Central memory CD8-positive, alpha-beta T cell (primary cell): ENCODE results near the gene POLR3B.

Source experiments
- ATAC-seq: fragments of 150-1000 bp; cut with Tn5 transposase; replicated peaks from 2 replicates; pipeline ENCODE4 v1.10.0; 2022; ENCODE audit warnings: mild to moderate bottlenecking, moderate FRiP score, moderate number of reproducible peaks; ENCODE audit not compliant: poor library complexity, severe bottlenecking; ENCODE audit errors: extremely low read depth
- DNase-seq, 2 donors: peaks; one replicate each; pipeline ENCODE4 v3.0.0; 2021; ENCODE audit warnings: low spot score in 2 of 2
- H3K27ac Mint-ChIP-seq: one replicate; pipeline ENCODE4 v1.8.0; 2022; ENCODE audit warnings: low read depth, mild to moderate bottlenecking, moderate library complexity, mixed read lengths
- H3K27me3 Mint-ChIP-seq: one replicate; pipeline ENCODE4 v1.8.0; 2022; ENCODE audit warnings: mixed read lengths
- H3K36me3 Mint-ChIP-seq: one replicate; pipeline ENCODE4 v1.8.0; 2022; ENCODE audit warnings: mild to moderate bottlenecking, moderate library complexity, mixed read lengths; ENCODE audit not compliant: insufficient read depth
- H3K4me1 Mint-ChIP-seq: one replicate; pipeline ENCODE4 v1.8.0; 2022; ENCODE audit warnings: mixed read lengths
- H3K4me3 Mint-ChIP-seq: one replicate; pipeline ENCODE4 v1.8.0; 2022; ENCODE audit warnings: mild to moderate bottlenecking, moderate library complexity, mixed read lengths
- H3K9me3 Mint-ChIP-seq: one replicate; pipeline ENCODE4 v1.8.0; 2022; ENCODE audit warnings: mixed read lengths

POLR3B gene

GRCh38 chr12:106498056-106498455, 140.5 kb downstream of the POLR3B start:
- Mint-ChIP-seq H3K4me1 (no peaks in the 10 kb centered on the region), H3K36me3 (peaks cover 14% of the 10 kb centered on the region), H3K4me3 (no peak overlapping the region), H3K27me3 (no peaks in the 10 kb centered on the region), H3K9me3 (no peaks in the 10 kb centered on the region), H3K27ac (no peak overlapping the region)
- DNase-seq (no peak), ATAC-seq (no peak)

GRCh38 chr12:106499628-106500027, 142.1 kb downstream of the POLR3B start:
- Mint-ChIP-seq H3K4me3 (no peak overlapping the region), H3K27me3 (no peaks in the 10 kb centered on the region), H3K27ac (no peak overlapping the region)

DNA sequence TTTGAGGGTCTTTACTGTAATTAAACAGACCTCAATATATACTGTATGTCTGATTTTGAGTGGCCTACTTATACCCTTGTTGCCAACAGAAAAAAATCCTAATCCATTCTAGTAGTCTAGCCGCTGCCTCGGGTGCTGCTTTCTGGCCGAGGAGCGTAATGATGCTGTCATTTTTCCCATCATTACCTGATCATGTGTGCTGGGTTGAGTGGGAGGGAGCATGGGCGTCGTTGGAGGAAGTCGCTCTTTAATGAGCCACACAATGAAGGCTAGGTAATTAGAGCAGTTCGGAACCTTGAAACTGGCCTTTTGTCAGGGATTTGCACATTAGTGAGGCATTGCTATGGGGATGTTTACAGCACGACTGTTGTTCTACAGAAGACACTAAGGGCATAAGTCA, 149.1 kb downstream of the POLR3B start:
- Mint-ChIP-seq H3K4me3 (no peak overlapping the region), H3K4me1 (no peaks in the 10 kb centered on the region), H3K27me3 (no peaks in the 10 kb centered on the region), H3K27ac (no peak overlapping the region), H3K36me3 (peaks cover 18% of the 10 kb centered on the region), H3K9me3 (no peaks in the 10 kb centered on the region)
- no peak for ATAC-seq
- DNase-seq: no peak

More at GRCh38 chr12:106499628-106500027, 142.1 kb downstream of the POLR3B start:
- no peaks in the 10 kb centered on the region for H3K9me3 Mint-ChIP-seq
- H3K4me1 Mint-ChIP-seq: no peaks in the 10 kb centered on the region
- peaks cover 16% of the 10 kb centered on the region for H3K36me3 Mint-ChIP-seq
- no peak for ATAC-seq
- DNase-seq: no peak

DNA sequence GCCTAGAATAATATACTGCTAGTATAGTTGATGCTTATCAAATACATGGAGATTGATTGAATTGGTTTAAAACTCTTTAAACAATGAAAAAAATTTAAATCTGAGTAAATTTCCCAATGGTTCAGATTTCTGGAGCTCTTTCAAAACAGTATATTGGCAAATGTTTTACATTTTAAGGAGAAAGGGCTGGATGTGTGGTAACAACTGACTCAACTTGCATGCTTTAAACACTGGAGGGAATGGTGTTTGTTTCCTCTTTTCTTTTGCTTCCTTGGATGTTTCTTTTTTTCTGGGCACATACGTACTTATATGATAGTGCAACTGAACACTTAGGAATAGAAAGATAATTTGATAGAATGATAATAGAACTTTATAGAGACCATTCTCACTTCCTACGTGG, 151.4 kb downstream of the POLR3B start:
- ATAC-seq (no peak), DNase-seq (no peak)
- Mint-ChIP-seq H3K4me1 (no peaks in the 10 kb centered on the region), H3K9me3 (no peaks in the 10 kb centered on the region), H3K4me3 (no peak overlapping the region), H3K27me3 (no peaks in the 10 kb centered on the region), H3K36me3 (peaks cover 11% of the 10 kb centered on the region), H3K27ac (no peak overlapping the region)

GRCh38 chr12:106511365-106511764, 153.8 kb downstream of the POLR3B start:
- Mint-ChIP-seq H3K36me3 (peaks cover 9% of the 10 kb centered on the region), H3K27ac (no peak overlapping the region), H3K9me3 (no peaks in the 10 kb centered on the region), H3K4me1 (no peaks in the 10 kb centered on the region), H3K4me3 (no peak overlapping the region), H3K27me3 (no peaks in the 10 kb centered on the region)
- no peak for DNase-seq
- ATAC-seq: no peak

GRCh38 chr12:106517314-106517713, 159.8 kb downstream of the POLR3B start:
- no peak overlapping the region for H3K27ac Mint-ChIP-seq
- no peak for ATAC-seq
- H3K9me3 Mint-ChIP-seq: no peaks in the 10 kb centered on the region
- no peak overlapping the region for H3K4me3 Mint-ChIP-seq
- H3K36me3 Mint-ChIP-seq: no peaks in the 10 kb centered on the region
- no peak for DNase-seq
- H3K4me1 Mint-ChIP-seq: no peaks in the 10 kb centered on the region
- peaks cover 24% of the 10 kb centered on the region for H3K27me3 Mint-ChIP-seq

- no peaks in the 10 kb centered on the region for H3K36me3 Mint-ChIP-seq
- no peaks in the 10 kb centered on the region for H3K4me1 Mint-ChIP-seq
- DNase-seq (no peak), ATAC-seq (no peak)
- no peaks in the 10 kb centered on the region for H3K9me3 Mint-ChIP-seq
- H3K27me3 Mint-ChIP-seq: peaks cover 42% of the 10 kb centered on the region
- H3K4me3 Mint-ChIP-seq: no peak overlapping the region
- no peak overlapping the region for H3K27ac Mint-ChIP-seq
Measured at GRCh38 chr12:106519607-106520021, 162.1 kb downstream of the POLR3B start.

DNA sequence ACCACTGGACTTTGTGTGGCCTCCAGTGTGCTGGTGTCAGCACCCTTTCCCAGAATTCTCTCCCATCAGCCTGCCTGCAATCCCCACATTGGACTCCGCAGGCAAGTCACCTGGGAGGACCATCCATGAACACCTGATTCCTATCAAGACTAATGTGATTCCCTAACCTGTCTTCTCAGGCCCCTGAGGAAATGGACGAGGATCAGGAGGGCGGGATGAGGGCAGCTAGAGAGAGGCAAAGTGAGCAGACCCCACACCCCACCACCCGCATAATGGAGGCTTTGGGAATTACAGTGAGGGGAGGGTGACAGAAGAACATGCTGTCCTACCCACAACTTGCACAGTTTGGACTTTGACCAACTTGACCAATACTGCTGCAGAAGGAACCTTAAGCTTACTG, 164.4 kb downstream of the POLR3B start:
- no peaks in the 10 kb centered on the region for H3K9me3 Mint-ChIP-seq
- H3K4me1 Mint-ChIP-seq: no peaks in the 10 kb centered on the region
- no peak overlapping the region for H3K27ac Mint-ChIP-seq
- H3K36me3 Mint-ChIP-seq: no peaks in the 10 kb centered on the region
- no peak overlapping the region for H3K4me3 Mint-ChIP-seq
- DNase-seq (no peak), ATAC-seq (no peak)
- peaks cover 49% of the 10 kb centered on the region for H3K27me3 Mint-ChIP-seq

- no peaks in the 10 kb centered on the region for H3K9me3 Mint-ChIP-seq
- DNase-seq (no peak), ATAC-seq (no peak)
- H3K27ac Mint-ChIP-seq: no peak overlapping the region
- H3K36me3 Mint-ChIP-seq: no peaks in the 10 kb centered on the region
- H3K4me3 Mint-ChIP-seq: no peak overlapping the region
- H3K27me3 Mint-ChIP-seq: peaks cover 49% of the 10 kb centered on the region
- no peaks in the 10 kb centered on the region for H3K4me1 Mint-ChIP-seq
Measured at GRCh38 chr12:106522708-106523107, 165.2 kb downstream of the POLR3B start.

- H3K27me3 Mint-ChIP-seq: peaks cover 40% of the 10 kb centered on the region
- no peak overlapping the region for H3K27ac Mint-ChIP-seq
- ATAC-seq (no peak), DNase-seq (no peak)
- no peaks in the 10 kb centered on the region for H3K4me1 Mint-ChIP-seq
- no peaks in the 10 kb centered on the region for H3K9me3 Mint-ChIP-seq
- no peak overlapping the region for H3K4me3 Mint-ChIP-seq
- no peaks in the 10 kb centered on the region for H3K36me3 Mint-ChIP-seq
Measured at GRCh38 chr12:106527356-106527755, 169.8 kb downstream of the POLR3B start.

DNA sequence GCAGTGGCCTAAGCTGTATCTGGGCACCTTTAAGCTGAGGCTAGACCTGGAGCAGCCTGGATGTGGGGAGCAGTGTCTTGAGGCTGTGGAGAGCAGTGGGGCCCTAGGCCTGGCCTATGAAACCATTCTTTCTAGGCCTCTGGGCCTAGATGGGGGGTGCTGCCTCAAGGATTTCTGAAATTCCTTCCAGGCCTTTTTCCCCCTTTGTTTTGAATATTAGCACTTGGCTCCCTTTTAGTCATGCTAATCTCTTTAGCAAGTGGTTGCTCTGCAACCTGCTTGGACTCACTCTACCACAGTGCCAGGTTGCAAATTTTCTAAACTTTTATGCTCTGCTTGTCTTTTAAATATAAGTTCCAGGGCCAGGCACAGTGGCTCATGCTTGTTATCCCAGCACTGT, 183.7 kb downstream of the POLR3B start:
- H3K36me3 Mint-ChIP-seq: no peaks in the 10 kb centered on the region
- H3K27me3 Mint-ChIP-seq: peaks cover 6% of the 10 kb centered on the region
- H3K4me3 Mint-ChIP-seq: no peak overlapping the region
- no peak for DNase-seq
- no peak for ATAC-seq
- no peaks in the 10 kb centered on the region for H3K4me1 Mint-ChIP-seq
- H3K9me3 Mint-ChIP-seq: peaks cover 13% of the 10 kb centered on the region
- H3K27ac Mint-ChIP-seq: no peak overlapping the region

DNA sequence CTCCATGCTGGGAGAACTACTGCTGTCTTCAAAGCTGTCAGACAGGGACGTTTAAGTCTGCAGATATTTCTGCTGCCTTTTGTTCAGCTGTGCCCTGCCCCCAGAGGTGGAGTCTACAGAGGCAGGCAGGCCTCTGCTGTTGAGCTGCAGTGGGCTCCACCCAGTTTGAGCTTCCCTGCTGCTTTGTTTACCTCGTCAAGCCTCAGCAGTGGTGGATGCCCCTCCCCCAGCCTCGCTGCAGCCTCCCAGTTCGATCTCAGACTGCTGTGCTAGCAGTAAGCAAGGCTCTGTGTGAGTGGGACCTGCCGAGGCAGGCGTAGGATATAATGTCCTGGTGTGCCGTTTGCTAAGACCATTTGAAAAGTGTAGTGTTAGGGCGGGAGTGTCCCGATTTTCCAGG, 193.9 kb downstream of the POLR3B start:
- peaks cover 6% of the 10 kb centered on the region for H3K9me3 Mint-ChIP-seq

GRCh38 chr12:106552228-106552627, 194.7 kb downstream of the POLR3B start:
- H3K36me3 Mint-ChIP-seq: no peaks in the 10 kb centered on the region
- ATAC-seq: no peak
- no peak for DNase-seq
- H3K9me3 Mint-ChIP-seq: peaks cover 6% of the 10 kb centered on the region
- H3K4me1 Mint-ChIP-seq: no peaks in the 10 kb centered on the region
- peaks cover 64% of the 10 kb centered on the region for H3K27me3 Mint-ChIP-seq
- no peak overlapping the region for H3K27ac Mint-ChIP-seq
- no peak overlapping the region for H3K4me3 Mint-ChIP-seq

More for the DNA sequence above, 193.9 kb downstream of the POLR3B start:
- Mint-ChIP-seq H3K4me1 (no peaks in the 10 kb centered on the region), H3K27ac (no peak overlapping the region), H3K27me3 (peaks cover 57% of the 10 kb centered on the region), H3K36me3 (no peaks in the 10 kb centered on the region), H3K4me3 (no peak overlapping the region)
- DNase-seq: no peak
- ATAC-seq: no peak
